Fibroblast of mammary gland (primary cell): ENCODE data around the gene TTC28.
A peak's percentile ranks its signal among the peaks of the same experiment; 100 is the strongest.

Source experiments
- DNase-seq: peaks from one replicate; pipeline ENCODE4 v3.0.0-alpha.2; 2010; ENCODE audit warnings: low read depth
- H3K4me3 ChIP-seq: 2 replicates; pipeline ENCODE4 v1.5.1; 2011; ENCODE audit warnings: low read depth, mild to moderate bottlenecking, low read length, moderate library complexity; ENCODE audit not compliant: control insufficient read depth
- CTCF ChIP-seq: conservative IDR thresholded peaks from 2 replicates; pipeline ENCODE4 v1.5.1; 2011; ENCODE audit warnings: low read depth, low read length, inconsistent platforms; ENCODE audit not compliant: control insufficient read depth, insufficient read depth

TTC28 gene

GRCh38 chr22:28143241-28143865 lies 536.3 kb downstream of the TTC28 start:
- no peak for DNase-seq
- H3K4me3 ChIP-seq, result no peak overlapping the region
- no peak for TF ChIP-seq CTCF

GRCh38 chr22:28142361-28142961 lies 537.2 kb downstream of the TTC28 start:
- DNase-seq, result peak; percentile 92
- peak overlapping the region; percentile 13 for H3K4me3 ChIP-seq

GRCh38 chr22:28141614-28142013 lies 538.0 kb downstream of the TTC28 start:
- DNase-seq, result peak; percentile 83
- no peak overlapping the region for H3K4me3 ChIP-seq
- TF ChIP-seq CTCF, result no peak

More at GRCh38 chr22:28142361-28142961, 537.2 kb downstream of the TTC28 start:
- TF ChIP-seq CTCF, result no peak

GRCh38 chr22:28139961-28140360 lies 539.7 kb downstream of the TTC28 start:
- H3K4me3 ChIP-seq, result no peak overlapping the region
- peak; percentile 88 for DNase-seq
- no peak for TF ChIP-seq CTCF

GRCh38 chr22:28139516-28139915 lies 540.1 kb downstream of the TTC28 start:
- no peak for TF ChIP-seq CTCF
- H3K4me3 ChIP-seq, result no peak overlapping the region
- no peak for DNase-seq

- no peak for TF ChIP-seq CTCF
- H3K4me3 ChIP-seq, result no peak overlapping the region
- DNase-seq, result no peak
These were observed 542.6 kb downstream of the TTC28 start for GRCh38 chr22:28137036-28137435.
